ENCODE results near the gene M1AP. TPM values are rescaled to one million over a fixed set of nuclear protein-coding genes. Genes with fewer than 3 reads are reported as not detected.
"Not testable (repeated sequence)": the region's sequence is repeated elsewhere in the genome, so short reads cannot be mapped to it uniquely, and the experiment has no call there.

Gene M1AP
- total and polyA plus RNA-seq, 2 of the 4 experiments (the other 2 are of a cell fraction), result 0.03 TPM; not detected in 1

GRCh38 chr2:74630454-74630853 is 17.7 kb downstream of the M1AP start:
- H2BK15ac ChIP-seq (ENCODE audit: low read depth, low read length); H4K8ac ChIP-seq (ENCODE audit: low read depth in 2 of 2, low read length in 2 of 2); H3K14ac ChIP-seq (replicated peaks; ENCODE audit: low read depth, low read length); H3K56ac ChIP-seq (ENCODE audit: extremely low read depth, insufficient read depth, low read length); CTCF ChIA-PET; POLR2A ChIA-PET (ENCODE audit: unreplicated experiment); intact Hi-C loops (cut with micrococcal nuclease); H3K36me3 ChIP-seq (ENCODE audit: control insufficient read depth, insufficient read depth, low read length); H3K27ac ChIP-seq (ENCODE audit: insufficient read depth, low read length); H3K18ac ChIP-seq (ENCODE audit: low read depth, low read length); in situ Hi-C loops (cut with MboI; ENCODE audit: low sequenced_read_pairs); BruUV-seq (replicated peaks); H2BK120ac ChIP-seq (ENCODE audit: low read depth, low read length); H3K4me3 ChIP-seq (ENCODE audit: insufficient read depth, low read depth, low read length); H2BK5ac ChIP-seq (ENCODE audit: low read depth, low read length, poor library complexity, severe bottlenecking); DNase-seq; dilution Hi-C loops (cut with HindIII; ENCODE audit: low sequenced_read_pairs, unreplicated experiment); H3K79me1 ChIP-seq (ENCODE audit: low read depth in 1 of 2, low read length in 2 of 2); H3K9me1 ChIP-seq (ENCODE audit: insufficient read depth, low read length); H2AK5ac ChIP-seq (ENCODE audit: low read depth, low read length); H3K27me3 ChIP-seq (ENCODE audit: control insufficient read depth, insufficient read depth, low read length); H3K4ac ChIP-seq (ENCODE audit: low read depth, low read length); H2AFZ ChIP-seq (replicated peaks; ENCODE audit: low read length, poor library complexity); H3K4me1 ChIP-seq (ENCODE audit: control insufficient read depth, insufficient read depth, low read length); H4K20me1 ChIP-seq (ENCODE audit: insufficient read depth, low read length); H2BK20ac ChIP-seq (ENCODE audit: low read depth, low read length); H3K9me3 ChIP-seq (ENCODE audit: control insufficient read depth, insufficient read depth, low read length); ATAC-seq (ENCODE audit: low read depth); H3K4me2 ChIP-seq (ENCODE audit: low read depth, low read length); H2AK9ac ChIP-seq (replicated peaks; ENCODE audit: low read depth, low read length, poor library complexity); H3K9ac ChIP-seq (ENCODE audit: low read depth, low read length); H4K5ac ChIP-seq (ENCODE audit: low read depth, low read length); H3K23ac ChIP-seq (ENCODE audit: low read depth, low read length); H4K91ac ChIP-seq (ENCODE audit: insufficient read depth, low read depth, low read length): not testable (repeated sequence)
- WGBS, 2 experiments (ENCODE audit: extremely low coverage in 2 of 2, insufficient read length in 1 of 2), result no CpG with 5 or more reads among the region's 3 CpGs
